Endothelial cell of umbilical vein (primary cell): ENCODE results near the gene KRTAP24-1.

Experiments used
- EZH2 ChIP-seq: IDR thresholded peaks from 2 replicates; pipeline ENCODE4 v1.6.1; 2012; ENCODE audit warnings: borderline replicate concordance, low read depth, mild to moderate bottlenecking, moderate library complexity, low read length, inconsistent platforms; ENCODE audit not compliant: severe bottlenecking
- FOS ChIP-seq: IDR thresholded peaks from 2 replicates; pipeline ENCODE4 v1.6.1; 2011; ENCODE audit warnings: mild to moderate bottlenecking, low read length, moderate library complexity, borderline replicate concordance; ENCODE audit not compliant: insufficient read depth
- JUN ChIP-seq: IDR thresholded peaks from 2 replicates; pipeline ENCODE4 v1.6.1; 2011; ENCODE audit warnings: borderline replicate concordance, low read depth; ENCODE audit not compliant: insufficient read length, insufficient read depth
- MYC ChIP-seq: IDR thresholded peaks from one replicate; pipeline ENCODE4 v1.6.1; 2011; ENCODE audit warnings: mild to moderate bottlenecking, low read depth, low read length
- POLR2A ChIP-seq: IDR thresholded peaks from 2 replicates; pipeline ENCODE4 v1.6.1; 2012; ENCODE audit warnings: low read depth, mild to moderate bottlenecking, control low read depth, low read length
- POLR2AphosphoS5 ChIP-seq: IDR thresholded peaks from 2 replicates; pipeline ENCODE4 v1.6.1; 2012; ENCODE audit warnings: low read depth, mild to moderate bottlenecking, control low read depth, low read length, moderate library complexity; ENCODE audit not compliant: insufficient read depth
- TF ChIP-seq, protein P1 (sequence below), 2 donors: IDR thresholded peaks; 1 replicate in 1 of 2; 2 replicates in 1 of 2; pipeline ENCODE4 v1.5.1; 2011; ENCODE audit warnings: low read length in 2 of 2, mild to moderate bottlenecking in 2 of 2, moderate library complexity in 2 of 2, control low read depth in 1 of 2, inconsistent platforms in 1 of 2, low read depth in 1 of 2; ENCODE audit not compliant: insufficient read depth in 1 of 2; ENCODE audit errors: extremely low read depth in 1 of 2
- TF ChIP-seq, protein P2 (sequence below): IDR thresholded peaks from 2 replicates; pipeline ENCODE4 v1.6.1; 2011; ENCODE audit not compliant: insufficient read depth, insufficient read length

DNA sequence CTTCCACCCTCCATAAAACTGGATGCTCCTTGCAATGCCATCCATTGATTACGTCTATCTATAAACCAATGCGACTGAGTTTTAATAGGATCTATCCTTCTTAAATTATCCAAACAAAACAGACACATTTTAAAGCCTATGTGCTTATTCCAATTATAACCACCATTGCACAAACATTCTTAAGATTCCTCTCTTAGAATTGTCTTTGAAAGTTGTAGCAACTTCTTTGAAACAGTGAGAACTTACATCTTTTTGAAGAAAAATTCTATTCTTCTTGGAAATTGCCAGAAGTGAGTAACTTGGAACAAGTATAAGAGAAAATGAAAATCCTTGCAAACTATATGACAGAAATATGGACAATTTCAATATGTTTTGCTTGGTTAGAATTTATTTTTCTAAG, 37.5 kb upstream of the KRTAP24-1 start, which contains the start of gene KRTAP26-1:
- TF ChIP-seq EZH2, result no peak
- TF ChIP-seq POLR2A, result no peak
- TF ChIP-seq POLR2AphosphoS5, result no peak
- TF ChIP-seq, protein P1, sequence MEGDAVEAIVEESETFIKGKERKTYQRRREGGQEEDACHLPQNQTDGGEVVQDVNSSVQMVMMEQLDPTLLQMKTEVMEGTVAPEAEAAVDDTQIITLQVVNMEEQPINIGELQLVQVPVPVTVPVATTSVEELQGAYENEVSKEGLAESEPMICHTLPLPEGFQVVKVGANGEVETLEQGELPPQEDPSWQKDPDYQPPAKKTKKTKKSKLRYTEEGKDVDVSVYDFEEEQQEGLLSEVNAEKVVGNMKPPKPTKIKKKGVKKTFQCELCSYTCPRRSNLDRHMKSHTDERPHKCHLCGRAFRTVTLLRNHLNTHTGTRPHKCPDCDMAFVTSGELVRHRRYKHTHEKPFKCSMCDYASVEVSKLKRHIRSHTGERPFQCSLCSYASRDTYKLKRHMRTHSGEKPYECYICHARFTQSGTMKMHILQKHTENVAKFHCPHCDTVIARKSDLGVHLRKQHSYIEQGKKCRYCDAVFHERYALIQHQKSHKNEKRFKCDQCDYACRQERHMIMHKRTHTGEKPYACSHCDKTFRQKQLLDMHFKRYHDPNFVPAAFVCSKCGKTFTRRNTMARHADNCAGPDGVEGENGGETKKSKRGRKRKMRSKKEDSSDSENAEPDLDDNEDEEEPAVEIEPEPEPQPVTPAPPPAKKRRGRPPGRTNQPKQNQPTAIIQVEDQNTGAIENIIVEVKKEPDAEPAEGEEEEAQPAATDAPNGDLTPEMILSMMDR (IDR thresholded peaks at IDR 0.05; ENCODE audit: extremely low read depth in 1 of 2, insufficient read depth in 1 of 2, low read depth in 1 of 2, low read length in 2 of 2), result no peak
- no peak for TF ChIP-seq FOS
- TF ChIP-seq, protein P2, sequence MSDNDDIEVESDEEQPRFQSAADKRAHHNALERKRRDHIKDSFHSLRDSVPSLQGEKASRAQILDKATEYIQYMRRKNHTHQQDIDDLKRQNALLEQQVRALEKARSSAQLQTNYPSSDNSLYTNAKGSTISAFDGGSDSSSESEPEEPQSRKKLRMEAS, result no peak
- TF ChIP-seq JUN, result no peak
- no peak for TF ChIP-seq MYC
